KOPT-K1 (cell line): ENCODE data around the gene UBTF.
A peak's percentile ranks its signal among the peaks of the same experiment; 100 is the strongest.
"Not testable (repeated sequence)": the region's sequence is repeated elsewhere in the genome, so short reads cannot be mapped to it uniquely, and the experiment has no call there.

Experiments used
- H3K27ac ChIP-seq: fragments of 200-600 bp; sonication (generic); 2 replicates; pipeline ENCODE4 v1.5.1; 2016; ENCODE audit warnings: antibody characterized with exemption, mild to moderate bottlenecking, low read depth, low read length; ENCODE audit not compliant: poor library complexity, severe bottlenecking
- H3K36me3 ChIP-seq: fragments of 200-600 bp; sonication (generic); 2 replicates; pipeline ENCODE4 v1.5.1; 2017; ENCODE audit warnings: antibody characterized with exemption, mild to moderate bottlenecking, low read length, moderate library complexity; ENCODE audit not compliant: insufficient read depth
- H3K9me3 ChIP-seq: fragments of 200-600 bp; sonication (generic); 2 replicates; pipeline ENCODE4 v1.5.1; 2017; ENCODE audit warnings: antibody characterized with exemption, low read length, mild to moderate bottlenecking; ENCODE audit not compliant: insufficient read depth, poor library complexity, severe bottlenecking

The UBTF gene

DNA sequence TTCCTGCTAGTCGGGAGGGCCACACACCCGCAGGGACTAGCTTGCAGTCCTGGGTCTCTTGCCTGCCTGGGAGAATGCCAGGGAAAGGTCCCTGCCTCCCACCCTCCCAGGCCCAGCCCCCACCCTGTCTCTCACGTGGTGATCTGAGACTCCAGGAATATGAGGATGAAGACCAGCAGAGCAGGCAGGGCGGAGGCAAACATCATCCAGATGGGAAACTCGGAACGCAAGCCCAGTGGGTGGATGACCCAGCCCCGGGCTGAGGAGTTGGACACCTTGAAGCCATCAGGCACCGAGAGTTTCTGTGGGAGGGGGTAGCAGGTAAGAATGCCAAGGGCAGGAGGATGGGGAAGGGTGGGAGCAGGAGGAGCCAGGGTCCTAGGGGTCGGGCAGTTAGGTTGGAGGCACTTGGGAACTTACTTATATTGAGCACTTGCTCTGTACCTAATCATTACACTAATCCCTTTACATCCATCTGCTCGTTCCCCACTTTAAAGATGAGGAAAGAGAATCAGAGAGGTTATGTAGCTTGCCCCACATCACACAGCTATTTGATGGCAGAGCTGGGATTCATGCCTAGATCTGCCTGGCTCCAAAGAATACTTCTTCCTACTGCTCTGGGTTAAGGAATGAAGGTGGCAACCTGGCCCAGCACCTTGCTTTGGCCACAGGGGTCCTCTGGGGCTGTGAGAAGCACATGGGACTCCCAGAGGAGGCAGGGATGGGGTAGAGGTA lies 35.1 kb upstream of the UBTF start:
- H3K9me3 ChIP-seq, result no peaks in the 10 kb centered on the region
- no peak overlapping the region for H3K27ac ChIP-seq
- H3K36me3 ChIP-seq, result no peaks in the 10 kb centered on the region

DNA sequence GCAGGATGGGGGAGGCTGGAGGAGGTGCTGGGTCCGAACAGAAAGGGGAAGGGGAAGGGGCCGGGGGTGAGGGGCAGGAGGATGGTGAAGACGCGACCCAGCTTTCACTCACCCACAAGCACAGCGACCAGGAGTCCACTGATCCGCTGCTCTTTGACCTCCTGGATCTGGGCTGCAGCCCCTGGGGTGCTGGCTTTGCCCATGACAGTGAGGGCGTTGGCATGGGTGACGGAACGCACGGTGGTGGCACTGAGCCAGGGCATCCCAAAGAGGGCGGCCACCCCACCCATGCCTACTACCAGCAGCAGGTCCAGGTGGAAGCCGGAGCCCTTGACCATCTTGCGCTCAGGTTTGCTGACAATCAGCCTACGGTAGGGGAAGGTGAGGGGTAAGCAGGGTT lies 33.5 kb upstream of the UBTF start:
- no peak overlapping the region for H3K27ac ChIP-seq
- no peaks in the 10 kb centered on the region for H3K9me3 ChIP-seq
- H3K36me3 ChIP-seq, result no peaks in the 10 kb centered on the region

DNA sequence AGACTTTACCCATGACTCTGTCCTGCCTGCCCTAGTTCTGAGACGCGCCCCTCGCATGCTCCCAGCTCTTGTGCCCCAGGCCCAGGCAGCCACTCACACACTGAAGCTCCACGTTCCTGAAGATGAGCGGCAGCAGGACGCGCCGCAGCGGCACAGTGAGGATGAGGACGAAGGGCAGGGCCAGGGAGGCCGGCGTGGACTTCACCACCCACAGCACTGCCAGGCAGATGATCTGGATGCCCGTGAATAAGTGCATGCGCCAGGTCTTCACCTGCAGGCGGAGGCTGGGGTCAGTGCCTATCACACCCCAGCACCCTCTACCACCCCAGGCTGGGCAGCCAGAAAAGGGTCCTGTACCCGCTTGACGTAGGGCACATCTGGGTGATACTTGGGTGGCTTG lies 31.6 kb upstream of the UBTF start:
- Histone ChIP-seq H3K27ac (no peak overlapping the region), H3K9me3 (no peaks in the 10 kb centered on the region), H3K36me3 (no peaks in the 10 kb centered on the region)

DNA sequence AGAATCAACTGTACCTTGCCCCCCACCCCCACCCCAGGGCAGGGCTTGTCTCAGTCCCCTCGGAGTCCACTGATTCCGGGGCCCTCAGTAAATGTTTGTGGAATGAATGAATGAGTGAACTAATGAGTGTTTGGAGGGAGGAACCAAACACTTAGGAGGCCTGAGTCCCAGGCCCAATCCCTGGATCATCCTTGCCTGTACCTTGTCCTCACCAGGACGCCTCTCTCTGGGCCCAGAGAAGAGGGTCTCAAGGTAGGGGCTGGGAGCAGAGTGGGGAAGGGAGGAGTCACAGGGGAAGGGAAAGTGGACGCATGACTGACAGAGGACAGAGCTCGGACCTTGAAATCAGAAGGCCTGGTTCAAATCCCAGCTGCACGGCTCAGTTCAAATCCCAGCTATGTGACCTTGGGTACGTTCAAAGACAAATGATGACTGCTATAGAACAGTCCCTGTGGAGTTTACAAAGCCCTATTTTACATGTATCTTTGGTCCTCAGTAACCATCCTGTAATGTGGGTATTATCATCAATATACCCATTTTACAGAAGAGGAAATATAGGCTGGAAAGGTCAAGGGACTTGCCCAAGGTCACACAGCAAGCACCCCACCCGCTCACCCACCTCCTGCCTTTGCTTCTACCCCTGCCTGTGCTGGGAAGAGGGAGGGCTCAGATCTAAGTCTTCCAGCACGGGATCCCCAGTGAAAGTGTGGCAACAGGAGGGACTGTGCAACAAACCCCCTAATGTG lies 30.2 kb upstream of the UBTF start:
- Histone ChIP-seq H3K9me3 (no peaks in the 10 kb centered on the region), H3K36me3 (no peaks in the 10 kb centered on the region), H3K27ac (no peak overlapping the region)

DNA sequence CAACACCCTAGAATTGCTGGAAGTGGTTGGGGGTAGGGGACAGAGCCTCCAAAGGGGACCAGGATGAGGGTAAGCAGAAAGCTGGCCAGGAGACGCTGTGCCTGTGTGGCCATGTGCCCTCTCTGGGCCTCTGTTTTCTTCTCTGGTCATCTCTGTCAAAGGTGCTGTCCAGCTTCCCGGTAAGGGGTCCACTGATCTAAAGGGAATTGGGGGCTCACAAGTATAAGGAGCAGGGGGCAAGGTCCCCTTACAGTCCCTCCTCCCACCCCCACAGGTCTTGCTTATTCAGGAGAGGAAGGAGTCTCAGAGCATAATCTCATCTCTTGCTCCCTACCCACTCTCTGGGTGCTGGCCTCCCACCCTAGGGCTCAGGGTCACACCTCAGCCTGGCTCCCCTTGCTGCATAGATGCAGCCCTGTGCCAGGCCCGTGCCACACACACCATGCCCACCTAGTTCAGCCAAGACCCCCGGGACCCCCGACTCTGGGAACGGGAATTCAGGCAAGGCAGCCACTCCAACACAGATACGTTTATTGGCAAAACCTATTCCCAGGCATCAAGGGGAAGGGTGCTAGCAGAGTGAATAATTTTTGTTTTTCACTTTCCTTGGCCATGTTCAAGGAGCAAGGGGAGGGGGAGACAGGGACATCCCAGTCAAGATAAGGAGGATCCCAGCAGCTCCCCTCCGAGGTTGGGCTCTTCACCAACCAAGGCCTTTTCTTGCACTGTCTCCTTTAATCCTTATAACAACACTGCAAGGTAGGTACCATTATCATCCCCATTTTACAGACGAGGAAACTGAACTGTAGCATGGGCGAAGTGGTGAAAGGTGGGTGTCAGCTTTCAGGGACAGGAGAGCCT lies 28.6 kb upstream of the UBTF start:
- Histone ChIP-seq H3K9me3 (no peaks in the 10 kb centered on the region), H3K27ac (peak overlapping the region; percentile 31), H3K36me3 (no peaks in the 10 kb centered on the region)

DNA sequence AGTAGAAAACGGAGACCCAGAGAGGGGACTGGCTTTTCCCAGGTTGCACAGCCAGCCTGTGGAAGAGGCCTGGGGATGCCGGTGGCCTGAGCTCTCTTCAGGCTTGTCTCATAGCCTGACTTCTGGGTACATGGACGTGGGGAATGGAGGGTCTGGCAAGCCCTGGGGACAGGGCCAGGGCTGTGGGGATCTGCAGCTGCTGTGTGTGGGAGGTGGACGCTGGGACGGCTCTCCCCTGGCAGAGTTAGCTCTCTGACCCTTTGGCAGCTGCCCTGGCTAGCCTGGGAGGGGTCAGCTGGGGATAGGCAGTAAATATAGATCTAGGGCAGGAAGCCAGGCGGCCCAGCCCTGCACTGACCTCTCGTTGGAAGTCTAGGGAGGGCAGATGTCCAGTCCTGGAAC lies 28.0 kb upstream of the UBTF start:
- no peaks in the 10 kb centered on the region for H3K36me3 ChIP-seq
- peak overlapping the region; percentile 49 for H3K27ac ChIP-seq
- H3K9me3 ChIP-seq, result no peaks in the 10 kb centered on the region

DNA sequence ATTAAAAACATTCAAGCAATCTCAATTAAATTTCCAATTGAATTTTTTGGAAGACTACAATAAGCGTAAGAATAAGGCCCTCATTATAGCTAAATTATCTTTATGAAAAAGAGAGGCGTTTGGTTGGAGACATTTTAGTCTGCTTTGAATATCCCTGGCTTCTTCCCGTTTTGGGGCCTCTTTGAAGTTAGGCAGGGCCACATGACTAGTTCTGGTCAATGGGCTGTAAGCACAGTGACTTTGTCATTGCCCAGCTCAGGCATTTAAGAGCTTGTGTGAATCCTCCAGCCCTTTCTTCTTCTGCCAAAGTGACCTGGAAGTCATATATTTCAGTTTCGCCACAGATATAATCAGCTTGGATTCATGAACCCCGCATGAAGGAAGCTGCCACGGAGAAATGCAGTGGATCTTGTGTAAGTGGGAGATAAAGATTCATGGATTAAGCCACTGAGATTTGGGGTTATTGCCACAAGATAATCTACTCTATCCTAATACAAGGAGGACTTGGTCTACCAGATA lies 21.7 kb upstream of the UBTF start:
- H3K27ac ChIP-seq, result no peak overlapping the region
- H3K36me3 ChIP-seq, result no peaks in the 10 kb centered on the region
- no peaks in the 10 kb centered on the region for H3K9me3 ChIP-seq

DNA sequence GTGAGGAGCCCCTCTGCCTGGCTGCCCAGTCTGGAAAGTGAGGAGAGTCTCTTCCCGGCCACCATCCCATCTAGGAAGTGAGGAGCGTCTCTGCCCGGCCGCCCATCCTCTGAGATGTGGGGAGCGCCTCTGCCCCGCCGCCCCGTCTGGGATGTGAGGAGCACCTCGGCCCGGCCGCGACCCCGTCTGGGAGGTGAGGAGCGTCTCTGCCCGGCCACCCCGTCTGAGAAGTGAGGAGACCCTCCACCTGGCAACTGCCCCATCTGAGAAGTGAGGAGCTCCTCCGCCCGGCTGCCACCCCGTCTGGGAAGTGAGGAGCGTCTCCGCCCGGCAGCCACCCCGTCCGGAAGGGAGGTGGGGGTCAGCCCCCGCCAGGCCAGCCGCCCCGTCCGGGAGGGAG lies 18.4 kb upstream of the UBTF start:
- H3K36me3 ChIP-seq, H3K27ac ChIP-seq: not testable (repeated sequence)

DNA sequence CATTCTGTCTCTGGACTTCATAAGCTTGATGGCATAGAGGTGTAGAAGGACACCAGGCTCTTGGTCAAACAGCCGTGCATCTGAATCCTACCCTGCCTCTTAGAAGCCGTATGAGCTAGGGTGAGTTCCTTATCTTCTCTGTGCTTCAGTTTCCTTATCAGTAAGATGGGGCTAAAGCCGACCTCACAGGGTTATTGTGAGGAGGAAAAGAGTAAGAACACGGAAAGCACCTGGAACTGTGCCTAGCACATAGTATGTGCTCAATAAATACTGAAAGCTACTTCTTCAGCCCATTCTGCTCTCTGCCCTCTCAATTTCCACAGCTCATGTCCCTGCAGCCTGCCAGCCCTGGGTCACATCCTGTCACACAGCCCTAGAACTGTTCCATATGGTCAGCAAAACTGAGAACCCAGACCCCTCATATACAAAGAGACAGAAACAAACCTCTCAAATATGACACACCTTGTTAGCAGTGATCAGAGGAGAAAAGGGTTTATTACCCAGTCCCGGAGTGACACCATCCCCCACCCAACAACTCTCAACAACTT lies 17.0 kb upstream of the UBTF start:
- Histone ChIP-seq H3K27ac (no peak overlapping the region), H3K9me3 (no peaks in the 10 kb centered on the region), H3K36me3 (no peaks in the 10 kb centered on the region)

More for the DNA sequence above, 18.4 kb upstream of the UBTF start:
- H3K9me3 ChIP-seq, result not testable (repeated sequence)

DNA sequence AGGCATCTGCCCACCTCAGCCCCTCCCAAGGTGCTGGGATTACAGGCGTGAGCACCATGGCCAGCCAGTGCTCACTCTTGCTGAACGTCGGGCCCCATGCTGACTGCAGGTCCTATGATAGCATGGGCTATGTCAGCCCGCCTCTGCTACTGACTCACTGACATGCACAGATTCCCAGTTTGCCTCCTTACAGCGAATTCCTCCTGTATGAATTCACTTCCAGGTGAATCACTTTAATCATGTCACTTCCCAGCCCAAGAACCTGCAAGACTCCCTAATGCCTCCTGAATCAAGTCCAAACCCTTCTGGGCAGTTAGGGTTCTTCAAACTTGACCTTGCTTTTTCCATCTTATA lies 16.1 kb upstream of the UBTF start:
- Histone ChIP-seq H3K27ac (no peak overlapping the region), H3K36me3 (no peaks in the 10 kb centered on the region), H3K9me3 (no peaks in the 10 kb centered on the region)

DNA sequence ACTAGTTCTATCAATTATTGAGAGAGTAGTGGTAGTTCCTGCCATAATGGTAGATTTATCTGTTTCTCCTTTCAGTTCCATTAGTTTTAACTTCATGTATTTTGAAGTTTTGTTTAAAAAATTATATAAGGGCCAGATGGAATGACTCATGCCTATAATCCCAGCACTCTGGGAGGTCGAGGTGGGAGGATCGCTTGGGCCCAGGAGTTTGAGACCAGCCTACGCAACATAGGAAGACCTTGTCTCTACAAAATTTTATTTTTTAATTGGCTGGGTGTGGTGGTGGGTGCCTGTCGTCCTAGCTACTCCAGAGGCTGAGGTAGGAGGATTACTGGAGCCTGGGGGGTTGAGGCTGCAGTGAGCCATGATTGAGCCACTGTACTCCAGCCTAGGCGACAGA lies 14.1 kb upstream of the UBTF start:
- Histone ChIP-seq H3K36me3 (no peaks in the 10 kb centered on the region), H3K27ac (no peak overlapping the region), H3K9me3 (no peaks in the 10 kb centered on the region)

DNA sequence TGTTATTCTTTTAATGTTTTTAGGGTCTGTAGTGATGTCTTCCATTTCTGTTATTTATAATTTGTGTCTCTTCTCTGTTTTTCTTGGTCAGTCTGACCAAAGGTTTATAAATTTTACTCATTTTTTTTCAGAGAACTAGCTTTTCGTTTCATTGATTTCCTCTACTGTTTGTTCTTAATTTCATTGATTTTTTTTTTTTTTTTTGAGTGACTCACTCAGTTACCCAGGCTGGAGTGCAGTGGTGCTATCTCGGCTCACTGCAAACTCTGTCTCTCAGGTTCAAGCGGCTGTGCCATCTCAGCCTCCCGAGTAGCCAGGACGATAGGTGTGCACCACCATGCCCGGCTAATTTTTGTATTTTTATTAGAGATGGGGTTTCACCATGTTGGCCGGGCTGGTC lies 12.6 kb upstream of the UBTF start:
- no peaks in the 10 kb centered on the region for H3K36me3 ChIP-seq
- no peak overlapping the region for H3K27ac ChIP-seq
- H3K9me3 ChIP-seq, result no peaks in the 10 kb centered on the region

DNA sequence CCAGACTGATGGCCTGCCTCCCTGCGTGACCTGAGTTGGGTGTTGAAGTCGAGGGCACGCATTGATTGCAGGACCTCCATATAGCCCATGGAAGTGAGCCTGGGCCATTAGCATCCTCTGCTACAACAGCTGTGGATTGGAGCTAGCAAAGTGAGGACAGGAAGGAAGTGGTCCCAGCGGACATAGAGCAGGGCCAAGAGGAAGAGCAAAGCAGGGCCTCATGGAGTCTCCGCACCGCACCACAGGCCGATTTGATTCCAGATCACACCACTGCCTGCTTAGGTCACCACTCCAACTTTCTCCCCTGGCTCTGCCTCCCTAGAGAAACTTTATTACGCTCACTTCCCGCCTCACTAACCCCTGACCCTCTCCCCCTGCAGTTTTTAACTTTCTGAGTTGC lies 10.7 kb upstream of the UBTF start:
- Histone ChIP-seq H3K36me3 (no peaks in the 10 kb centered on the region), H3K27ac (no peak overlapping the region), H3K9me3 (no peaks in the 10 kb centered on the region)

DNA sequence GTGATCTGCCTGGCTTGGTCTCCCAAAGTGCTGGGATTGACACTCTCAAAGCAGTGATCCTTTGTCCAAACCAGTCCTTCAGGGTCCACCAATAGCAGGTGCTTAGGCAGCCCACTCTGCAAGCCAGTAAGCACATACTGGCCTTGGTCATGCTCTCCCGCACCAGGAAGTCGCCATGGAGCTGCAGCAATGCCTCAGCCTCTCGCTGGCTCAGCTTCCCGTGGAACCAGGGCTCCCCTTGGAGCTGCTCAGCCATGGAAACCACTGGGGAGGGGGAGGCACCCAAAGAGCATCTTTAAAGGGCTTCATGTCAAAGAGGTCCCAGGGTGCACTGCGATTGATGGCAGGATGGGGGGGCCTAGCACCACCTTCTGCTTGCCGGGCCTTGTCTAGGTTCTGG lies 9.6 kb upstream of the UBTF start:
- Histone ChIP-seq H3K27ac (no peak overlapping the region), H3K36me3 (no peaks in the 10 kb centered on the region), H3K9me3 (no peaks in the 10 kb centered on the region)

DNA sequence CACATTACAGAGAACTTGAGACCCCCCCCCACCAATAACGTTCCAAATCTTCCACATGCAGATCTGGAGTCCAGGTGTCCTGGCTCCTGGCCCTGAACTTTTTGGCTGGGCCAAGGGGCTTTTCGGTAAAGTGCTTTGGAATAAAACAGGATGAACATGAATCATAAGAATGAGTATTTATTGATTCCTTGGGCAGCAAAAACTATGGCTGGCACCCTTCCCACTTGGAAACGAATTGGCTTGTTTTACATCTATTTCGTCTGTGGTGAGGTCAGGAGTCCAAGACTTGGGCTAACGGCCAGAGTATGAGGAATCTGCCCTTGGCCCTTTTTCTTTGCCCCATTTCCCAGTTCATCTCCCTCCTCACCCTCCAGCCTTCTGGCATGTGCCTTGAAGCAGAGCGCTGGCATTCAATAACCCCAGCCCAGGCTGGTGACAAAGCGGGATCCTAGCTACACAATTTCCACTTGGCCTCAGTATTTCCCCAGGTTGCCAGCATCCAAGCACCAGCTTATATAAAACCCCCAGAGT lies 4.1 kb upstream of the UBTF start:
- Histone ChIP-seq H3K27ac (no peak overlapping the region), H3K9me3 (no peaks in the 10 kb centered on the region), H3K36me3 (no peaks in the 10 kb centered on the region)
